ENCODE measurements around the gene ETV5.

- TF ChIP-seq CTCF (IDR thresholded peaks at IDR 0.05) (no peak), EZH2 (IDR thresholded peaks at IDR 0.05; ENCODE audit: borderline replicate concordance, insufficient read depth, low read depth, low read length, poor library complexity, severe bottlenecking) (no peak)
Observed at GRCh38 chr3:186084264-186084663, 24.6 kb downstream of the ETV5 start.
